Measurements from ENCODE around the gene CYBA. TPM values are rescaled to one million over a fixed set of nuclear protein-coding genes. Genes with fewer than 3 reads are reported as not detected.

Gene CYBA
- total and polyA plus RNA-seq, 10 of the 15 experiments (the other 5 are each of a cell fraction or from before 2014, with no cell fraction given): 0.55 to 598 (median 258) TPM

- no peaks in the 10 kb centered on the region for H3K9me3 ChIP-seq (replicated peaks; ENCODE audit: control insufficient read depth, insufficient read depth, low read length)
These were observed 50.9 kb downstream of the CYBA start for GRCh38 chr16:88599825-88600538.

More at GRCh38 chr16:88599825-88600538, 50.9 kb downstream of the CYBA start:
- Histone ChIP-seq H3K9ac (ENCODE audit: control insufficient read depth, insufficient read depth, low read length) (no peak overlapping the region), H3K79me2 (ENCODE audit: control insufficient read depth, insufficient read depth, low read length) (peaks cover 2% of the 10 kb centered on the region; the same call in 1 of the 2 replicates), H3K27me3 (replicated peaks in 1 of 2; ENCODE audit: control insufficient read depth in 2 of 2, insufficient read depth in 2 of 2, low read length in 1 of 2) (no peaks in the 10 kb centered on the region), H2AFZ (ENCODE audit: control insufficient read depth, low read depth, low read length) (no peak overlapping the region), H3K4me2 (ENCODE audit: control insufficient read depth, insufficient read depth) (no peak overlapping the region), H3K4me1 (ENCODE audit: control insufficient read depth, insufficient read depth, low read length) (no peaks in the 10 kb centered on the region; the same call in 1 of the 2 replicates), H3K36me3 (ENCODE audit: control insufficient read depth in 2 of 2, insufficient read depth in 2 of 2, low read length in 1 of 2) (peaks cover 23 to 31% of the 10 kb centered on the region in 2 experiments), H3K27ac (ENCODE audit: control insufficient read depth, insufficient read depth) (no peak overlapping the region), H4K20me1 (ENCODE audit: control insufficient read depth, insufficient read depth) (no peaks in the 10 kb centered on the region), H3K4me3 (no peak overlapping the region)
- ATAC-seq: no peak
- RAD21 ChIA-PET (ENCODE audit: unreplicated experiment): no interaction called here
- SMC1A ChIA-PET (ENCODE audit: uncharacterized antibody, unreplicated experiment): no interaction called here
- CTCF ChIA-PET: no interaction called here
- no peak for FAIRE-seq
- no peak for TF ChIP-seq RELB (IDR thresholded peaks at IDR 0.05; ENCODE audit: low read depth)
- no peak for TF ChIP-seq CHD1 (IDR thresholded peaks at IDR 0.05; ENCODE audit: low read depth, low read length)
- no peak for TF ChIP-seq JUNB (IDR thresholded peaks at IDR 0.05)
- TF ChIP-seq HCFC1 (IDR thresholded peaks at IDR 0.05; ENCODE audit: low read length): no peak
- no peak for TF ChIP-seq BRCA1 (IDR thresholded peaks at IDR 0.05; ENCODE audit: low read depth, low read length)
- TF ChIP-seq BCL3 (IDR thresholded peaks at IDR 0.05; ENCODE audit: borderline replicate concordance, insufficient read depth, low read depth, low read length, poor library complexity, severe bottlenecking): no peak
- TF ChIP-seq SMAD5 (IDR thresholded peaks at IDR 0.05; ENCODE audit: low read depth): no peak
- no peak for TF ChIP-seq RAD51 (IDR thresholded peaks at IDR 0.05)
- TF ChIP-seq ZBTB33 (IDR thresholded peaks at IDR 0.05): no peak
- intact Hi-C loops (cut with micrococcal nuclease; ENCODE audit: unreplicated experiment): no loop called here
- BruUV-seq (replicated peaks): no TSS peak
- no peak for DNase-seq (ENCODE audit: low read depth, low spot score)
- POLR2A ChIA-PET: no interaction called here
- 91% methylated on average over 25 of the region's 25 CpGs for WGBS (ENCODE audit: insufficient coverage, insufficient replicate concordance, low lambda C conversion rate, missing lambda C conversion rate)
- in situ Hi-C loops (cut with MboI): no loop called here

Data from GM12878 (cell line).